ENCODE measurements around the gene DPP4.

Gene DPP4

GRCh38 chr2:162074632-162074895, 549 bp upstream of the DPP4 start:
- Histone ChIP-seq H3K36me3 (replicated peaks) (no peaks in the 10 kb centered on the region), H3K4me3 (ENCODE audit: low read depth, low read length) (peak overlapping the region; percentile 67), H3K27me3 (replicated peaks) (no peaks in the 10 kb centered on the region), H3K27ac (no peak overlapping the region)
- no peak for DNase-seq
- TF ChIP-seq CTCF (IDR thresholded peaks at IDR 0.05; ENCODE audit: low read depth, low read length, missing control alignments): no peak
- in situ Hi-C loops (cut with HindIII; ENCODE audit: low pct_ligation_motif_present, low sequenced_read_pairs): no loop called here

GRCh38 chr2:162072976-162073887, 783 bp downstream of the DPP4 start:
- DNase-seq: no peak
- peak overlapping the region; percentile 67 for H3K4me3 ChIP-seq (ENCODE audit: low read depth, low read length)
- H3K36me3 ChIP-seq (replicated peaks): no peaks in the 10 kb centered on the region
- no peak for TF ChIP-seq CTCF (IDR thresholded peaks at IDR 0.05; ENCODE audit: low read depth, low read length, missing control alignments)
- in situ Hi-C loops (cut with HindIII; ENCODE audit: low pct_ligation_motif_present, low sequenced_read_pairs): no loop called here
- no peaks in the 10 kb centered on the region for H3K27me3 ChIP-seq (replicated peaks)
- peak overlapping the region; percentile 10 for H3K27ac ChIP-seq

- H3K4me3 ChIP-seq (ENCODE audit: low read depth, low read length): no peak overlapping the region
- no peaks in the 10 kb centered on the region for H3K36me3 ChIP-seq (replicated peaks)
- TF ChIP-seq CTCF (IDR thresholded peaks at IDR 0.05; ENCODE audit: low read depth, low read length, missing control alignments): no peak
- H3K27ac ChIP-seq: peak overlapping the region; percentile 29
- in situ Hi-C loops (cut with HindIII; ENCODE audit: low pct_ligation_motif_present, low sequenced_read_pairs): no loop called here
- DNase-seq: peak; percentile 48
- no peaks in the 10 kb centered on the region for H3K27me3 ChIP-seq (replicated peaks)
Measured at GRCh38 chr2:162072181-162072702, 1.8 kb downstream of the DPP4 start.

GRCh38 chr2:162071001-162071400, 3.0 kb downstream of the DPP4 start:
- H3K27ac ChIP-seq: peak overlapping the region; percentile 29
- DNase-seq: no peak
- H3K36me3 ChIP-seq (replicated peaks): no peaks in the 10 kb centered on the region
- no peak for TF ChIP-seq CTCF (IDR thresholded peaks at IDR 0.05; ENCODE audit: low read depth, low read length, missing control alignments)
- in situ Hi-C loops (cut with HindIII; ENCODE audit: low pct_ligation_motif_present, low sequenced_read_pairs): no loop called here
- H3K4me3 ChIP-seq (ENCODE audit: low read depth, low read length): no peak overlapping the region
- H3K27me3 ChIP-seq (replicated peaks): no peaks in the 10 kb centered on the region

- H3K36me3 ChIP-seq (replicated peaks): no peaks in the 10 kb centered on the region
- DNase-seq: no peak
- no peak overlapping the region for H3K27ac ChIP-seq
- H3K27me3 ChIP-seq (replicated peaks): no peaks in the 10 kb centered on the region
- TF ChIP-seq CTCF (IDR thresholded peaks at IDR 0.05; ENCODE audit: low read depth, low read length, missing control alignments): no peak
- no peak overlapping the region for H3K4me3 ChIP-seq (ENCODE audit: low read depth, low read length)
- in situ Hi-C loops (cut with HindIII; ENCODE audit: low pct_ligation_motif_present, low sequenced_read_pairs): no loop called here
Measured at GRCh38 chr2:162070228-162070936, 3.6 kb downstream of the DPP4 start.
